Tibial nerve (tissue), 4 donors: ENCODE data around the gene TEX13B. TPM values are rescaled to one million over a fixed set of nuclear protein-coding genes. Genes with fewer than 3 reads are reported as not detected.

Source experiments
- total RNA-seq, 4 donors: library from RNA; depleted of rRNA; stranded (reverse); fragments of >200 nt; gene quantifications; one replicate each; pipeline ENCODE4 v1.1.0, GENCODE V29; 2016

Gene TEX13B
- total RNA-seq, 4 donors from 2014 or later, result not detected

Other genes with a start within 250 kb of the TEX13B start
- gene TSC22D3, start 206.6 kb downstream of the TEX13B start, total RNA-seq, result 1,000 to 10,000 TPM; 1,744 to 2,802 (median 2,261) TPM
- not detected for gene NCBP2L, start 204.6 kb downstream of the TEX13B start, total RNA-seq
- 10 to 100 TPM; 17.1 to 31.0 (median 20.0) TPM for gene MID2, start 156.5 kb downstream of the TEX13B start, total RNA-seq
- gene VSIG1, start 62.7 kb upstream of the TEX13B start, total RNA-seq, result under 1 TPM in 1 of 4 donors, not detected in 3; 0.30 TPM
- gene PSMD10, start 109.2 kb upstream of the TEX13B start, total RNA-seq, result 10 to 100 TPM; 32.9 to 46.1 (median 37.8) TPM
- gene ATG4A, start 109.4 kb upstream of the TEX13B start, total RNA-seq, result 10 to 100 TPM in 3 of 4 donors, 1 to 10 TPM in 1; 9.3 to 23.3 (median 11.1) TPM